Endothelial cell of coronary artery (primary cell): ENCODE results near the gene DUSP23. TPM values are rescaled to one million over a fixed set of nuclear protein-coding genes. Genes with fewer than 3 reads are reported as not detected.

Source experiments
- total RNA-seq: library from RNA; depleted of rRNA; stranded (reverse); fragments of >200 nt; gene quantifications from 2 replicates; pipeline ENCODE4 v1.2.3, GENCODE V29; 2014

The DUSP23 gene
- total RNA-seq, result 137 and 145 TPM in 2 replicates

DNA sequence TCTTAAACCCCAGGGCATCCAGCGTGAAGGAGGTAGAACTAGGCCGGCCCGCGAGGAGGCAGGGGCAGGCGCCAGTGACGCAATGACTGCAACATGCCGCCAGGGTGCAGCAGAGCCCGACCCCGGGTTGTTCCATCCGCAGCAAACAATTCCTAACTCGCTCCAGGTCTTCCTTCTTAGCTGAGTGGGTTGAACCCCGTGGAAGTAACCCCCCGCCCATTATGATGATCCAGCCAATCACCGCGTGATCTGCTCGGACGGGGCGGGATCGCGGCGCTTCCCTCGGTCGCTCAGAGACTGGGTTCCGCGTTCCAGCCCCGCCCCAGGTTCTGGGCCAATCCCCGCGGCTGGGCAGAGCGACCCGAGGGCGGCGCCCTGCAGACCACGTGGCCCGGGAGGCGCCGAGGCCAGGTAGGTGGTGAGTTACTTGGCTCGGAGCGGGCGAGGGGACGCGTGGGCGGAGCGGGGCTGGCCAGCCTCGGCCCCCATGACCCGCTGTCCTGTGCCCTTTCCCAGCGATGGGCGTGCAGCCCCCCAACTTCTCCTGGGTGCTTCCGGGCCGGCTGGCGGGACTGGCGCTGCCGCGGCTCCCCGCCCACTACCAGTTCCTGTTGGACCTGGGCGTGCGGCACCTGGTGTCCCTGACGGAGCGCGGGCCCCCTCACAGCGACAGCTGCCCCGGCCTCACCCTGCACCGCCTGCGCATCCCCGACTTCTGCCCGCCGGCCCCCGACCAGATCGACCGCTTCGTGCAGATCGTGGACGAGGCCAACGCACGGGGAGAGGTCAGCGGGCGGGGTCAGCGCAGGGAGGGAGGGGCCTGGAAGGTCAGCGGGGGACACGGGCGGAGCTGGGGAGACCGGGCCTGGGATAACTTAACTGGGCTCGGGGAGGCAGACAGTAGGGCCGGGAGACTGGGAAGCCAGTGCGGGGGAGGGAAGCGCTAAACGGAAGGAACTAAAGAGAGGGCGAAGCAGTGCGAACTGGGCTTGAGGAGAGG is at the start of gene DUSP23:
Gene DUSP23 (plus strand): TSS at position 380 of the 1,000 bp plus-strand sequence. CDS start 139 bp downstream, at position 519.

DNA sequence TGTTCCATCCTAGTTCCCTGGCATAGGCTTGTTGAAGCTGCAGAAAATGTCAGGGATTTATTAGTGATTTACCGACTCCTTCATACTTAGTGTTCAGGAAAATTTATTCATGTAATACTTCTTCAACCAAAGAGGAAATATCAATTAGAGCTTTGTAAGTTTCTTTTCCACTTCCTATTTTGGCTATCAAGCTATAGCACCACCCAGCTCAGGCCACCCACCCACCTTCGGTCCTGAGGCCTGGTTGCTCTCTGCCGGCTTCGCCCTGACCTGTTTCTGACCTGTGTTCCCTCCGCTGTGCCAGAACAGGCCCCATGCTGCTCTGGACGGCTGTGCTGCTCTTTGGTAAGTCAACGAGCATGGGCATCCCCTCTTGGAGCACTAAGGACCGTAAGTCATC is 21.3 kb downstream of the DUSP23 start, which contains the start of gene FCRL6:
Gene FCRL6 (plus strand): TSS at position 250 of the 400 bp plus-strand sequence. CDS start 65 bp downstream, at position 315.

DNA sequence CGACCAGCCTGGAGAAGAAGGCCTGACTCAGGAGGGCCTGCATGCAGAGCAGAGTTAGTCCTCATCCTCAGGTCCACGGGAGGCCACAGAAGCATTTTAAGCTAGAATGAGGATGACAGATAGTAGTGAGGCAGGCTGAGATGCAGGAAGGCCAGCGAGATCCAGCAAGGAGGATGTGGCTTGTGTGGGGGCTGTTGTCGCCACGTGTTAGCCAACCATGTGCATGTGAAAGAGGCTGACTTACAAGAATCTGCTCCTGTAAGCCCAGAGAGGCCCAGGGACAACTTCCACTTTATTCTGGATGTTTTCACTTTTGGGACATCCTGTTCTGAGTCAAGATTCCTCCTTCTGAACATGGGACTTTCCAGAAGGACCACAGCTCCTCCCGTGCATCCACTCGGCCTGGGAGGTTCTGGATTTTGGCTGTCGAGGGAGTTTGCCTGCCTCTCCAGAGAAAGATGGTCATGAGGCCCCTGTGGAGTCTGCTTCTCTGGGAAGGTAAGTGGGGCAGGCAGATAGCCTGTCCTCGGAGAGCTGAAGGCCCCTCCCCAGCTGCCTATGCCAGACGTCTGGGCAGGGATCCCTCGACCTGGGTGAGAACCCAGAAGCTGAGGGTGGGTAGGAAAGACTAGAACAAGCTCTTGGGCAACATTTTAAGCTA is 45.8 kb downstream of the DUSP23 start, which contains the start of gene SLAMF8:
Gene SLAMF8 (plus strand): TSS at position 433 of the 661 bp plus-strand sequence. CDS start 26 bp downstream, at position 459.

Other genes with a start within 250 kb of the DUSP23 start
- not detected in 2 replicates for gene OR10J5, start 245.0 kb upstream of the DUSP23 start, total RNA-seq
- gene APCS, start 193.1 kb upstream of the DUSP23 start, total RNA-seq, result not detected in 2 replicates
- 0.09 TPM in 2 replicates for gene CRP, start 66.4 kb upstream of the DUSP23 start, total RNA-seq
- under 0.01 TPM in 1 of 2 replicates, not detected in the other for gene FCRL6, start 21.4 kb downstream of the DUSP23 start, total RNA-seq
- not detected in 2 replicates for gene SLAMF8, start 45.9 kb downstream of the DUSP23 start, total RNA-seq
- gene VSIG8, start 81.7 kb downstream of the DUSP23 start, total RNA-seq, result 0.09 TPM in 1 of 2 replicates, not detected in the other
- 0.94 and 1.5 TPM in 2 replicates for gene CFAP45, start 119.2 kb downstream of the DUSP23 start, total RNA-seq
- gene TAGLN2, start 144.5 kb downstream of the DUSP23 start, total RNA-seq, result 488 and 511 TPM in 2 replicates
- gene IGSF9, start 164.7 kb downstream of the DUSP23 start, total RNA-seq, result under 0.01 TPM in 2 replicates
- gene SLAMF9, start 173.3 kb downstream of the DUSP23 start, total RNA-seq, result not detected in 2 replicates